ENCODE measurements around the gene MREG.

The MREG gene

GRCh38 chr2:215919624-215920243, 93.6 kb downstream of the MREG start:
- no peak for TF ChIP-seq CTCF (conservative IDR thresholded peaks at IDR 0.05; ENCODE audit: low read depth, low read length)
- no peak overlapping the region for H3K4me3 ChIP-seq (ENCODE audit: low read length)
- no peak for DNase-seq (ENCODE audit: low read depth)

GRCh38 chr2:215918901-215919599, 94.3 kb downstream of the MREG start:
- no peak for DNase-seq (ENCODE audit: low read depth)
- no peak overlapping the region for H3K4me3 ChIP-seq (ENCODE audit: low read length)
- TF ChIP-seq CTCF (conservative IDR thresholded peaks at IDR 0.05; ENCODE audit: low read depth, low read length) = no peak

GRCh38 chr2:215917953-215918620, 95.3 kb downstream of the MREG start:
- no peak overlapping the region for H3K4me3 ChIP-seq (ENCODE audit: low read length)
- DNase-seq (ENCODE audit: low read depth) = no peak
- TF ChIP-seq CTCF (conservative IDR thresholded peaks at IDR 0.05; ENCODE audit: low read depth, low read length) = no peak

GRCh38 chr2:215915441-215915840, 97.9 kb downstream of the MREG start:
- TF ChIP-seq CTCF (conservative IDR thresholded peaks at IDR 0.05; ENCODE audit: low read depth, low read length) = no peak
- no peak overlapping the region for H3K4me3 ChIP-seq (ENCODE audit: low read length)
- no peak for DNase-seq (ENCODE audit: low read depth)

- no peak overlapping the region for H3K4me3 ChIP-seq (ENCODE audit: low read length)
- no peak for DNase-seq (ENCODE audit: low read depth)
- TF ChIP-seq CTCF (conservative IDR thresholded peaks at IDR 0.05; ENCODE audit: low read depth, low read length) = no peak
Observed at GRCh38 chr2:215914777-215915165, 98.6 kb downstream of the MREG start.

- no peak for DNase-seq (ENCODE audit: low read depth)
- no peak overlapping the region for H3K4me3 ChIP-seq (ENCODE audit: low read length)
- TF ChIP-seq CTCF (conservative IDR thresholded peaks at IDR 0.05; ENCODE audit: low read depth, low read length) = no peak
Observed at GRCh38 chr2:215914054-215914776, 99.1 kb downstream of the MREG start.
